Measurements from ENCODE around the gene RAB33B. TPM values are rescaled to one million over a fixed set of nuclear protein-coding genes. Genes with fewer than 3 reads are reported as not detected.
"Not testable (repeated sequence)": the region's sequence is repeated elsewhere in the genome, so short reads cannot be mapped to it uniquely, and the experiment has no call there.

The RAB33B gene
- total RNA-seq, 1 donor from 2014 or later: 11.1 TPM

GRCh38 chr4:139465922-139466321, 12.0 kb downstream of the RAB33B start:
- H3K36me3 ChIP-seq: no peaks in the 10 kb centered on the region
- DNase-seq: no peak
- peak in 1 of 2 donors; percentile 23 for ATAC-seq
- H3K9me3 ChIP-seq: no peaks in the 10 kb centered on the region
- no peak for TF ChIP-seq CTCF (IDR thresholded peaks at IDR 0.05)
- peaks cover 8% of the 10 kb centered on the region for H3K4me1 ChIP-seq
- H3K27ac ChIP-seq: no peak overlapping the region
- no peak overlapping the region for H3K4me3 ChIP-seq
- H3K27me3 ChIP-seq (ENCODE audit: low read depth): no peaks in the 10 kb centered on the region
- intact Hi-C loops (cut with DNase I): no loop called here

- DNase-seq; intact Hi-C loops (cut with DNase I); H3K4me3 ChIP-seq; H3K4me1 ChIP-seq; H3K27me3 ChIP-seq (ENCODE audit: low read depth); H3K27ac ChIP-seq; H3K9me3 ChIP-seq; ATAC-seq: not testable (repeated sequence)
- peaks cover 12% of the 10 kb centered on the region for H3K36me3 ChIP-seq
These were observed 14.8 kb downstream of the RAB33B start for GRCh38 chr4:139468756-139469155.

- TF ChIP-seq CTCF (IDR thresholded peaks at IDR 0.05): no peak
- Histone ChIP-seq H3K4me3 (no peak overlapping the region), H3K27ac (no peak overlapping the region), H3K9me3 (no peaks in the 10 kb centered on the region), H3K36me3 (peaks cover 17% of the 10 kb centered on the region), H3K27me3 (ENCODE audit: low read depth) (no peaks in the 10 kb centered on the region), H3K4me1 (peaks cover 8% of the 10 kb centered on the region)
- intact Hi-C loops (cut with DNase I): no loop called here
- ATAC-seq (no peak), DNase-seq (no peak)
These were observed 15.3 kb downstream of the RAB33B start for GRCh38 chr4:139469216-139469615.

GRCh38 chr4:139469869-139470268, 15.9 kb downstream of the RAB33B start:
- ATAC-seq: peak in 1 of 2 donors; percentile 17
- Histone ChIP-seq H3K27me3 (ENCODE audit: low read depth) (no peaks in the 10 kb centered on the region), H3K27ac (no peak overlapping the region), H3K9me3 (no peaks in the 10 kb centered on the region), H3K36me3 (peaks cover 22% of the 10 kb centered on the region), H3K4me1 (peaks cover 8% of the 10 kb centered on the region), H3K4me3 (no peak overlapping the region)
- intact Hi-C loops (cut with DNase I): no loop called here
- TF ChIP-seq CTCF (IDR thresholded peaks at IDR 0.05): no peak
- no peak for DNase-seq

GRCh38 chr4:139470295-139470694, 16.4 kb downstream of the RAB33B start:
- H3K36me3 ChIP-seq: peaks cover 22% of the 10 kb centered on the region
- intact Hi-C loops (cut with DNase I): no loop called here
- no peak for TF ChIP-seq CTCF (IDR thresholded peaks at IDR 0.05)
- H3K27me3 ChIP-seq (ENCODE audit: low read depth): no peaks in the 10 kb centered on the region
- no peaks in the 10 kb centered on the region for H3K9me3 ChIP-seq
- no peak overlapping the region for H3K27ac ChIP-seq
- DNase-seq (no peak), ATAC-seq (peak in 1 of 2 donors; percentile 19)
- H3K4me3 ChIP-seq: no peak overlapping the region
- H3K4me1 ChIP-seq: peaks cover 8% of the 10 kb centered on the region

- ATAC-seq (peak; percentile 76 to 82), DNase-seq (peak; percentile 48)
- Histone ChIP-seq H3K27ac (no peak overlapping the region), H3K9me3 (no peaks in the 10 kb centered on the region), H3K36me3 (peaks cover 22% of the 10 kb centered on the region), H3K4me3 (no peak overlapping the region), H3K4me1 (peaks cover 8% of the 10 kb centered on the region), H3K27me3 (ENCODE audit: low read depth) (no peaks in the 10 kb centered on the region)
- intact Hi-C loops (cut with DNase I): no loop called here
- TF ChIP-seq CTCF (IDR thresholded peaks at IDR 0.05): no peak
These were observed 17.2 kb downstream of the RAB33B start for GRCh38 chr4:139470997-139471665.

All from lower lobe of right lung (tissue), 2 donors.